HG03460 (cell line): ENCODE results near the gene NKX6-1.

Source experiments
- ATAC-seq: cut with Tn5 transposase; IDR thresholded peaks from one replicate; pipeline ENCODE4 v1.9.1; 2021; ENCODE audit not compliant: unreplicated experiment

Gene NKX6-1

GRCh38 chr4:84498935-84499623 lies at the start of gene NKX6-1:
TSS of gene NKX6-1 (minus strand) at chr4:84499292. CDS start at chr4:84498228, 1,064 bp downstream.
- ATAC-seq = no peak

DNA sequence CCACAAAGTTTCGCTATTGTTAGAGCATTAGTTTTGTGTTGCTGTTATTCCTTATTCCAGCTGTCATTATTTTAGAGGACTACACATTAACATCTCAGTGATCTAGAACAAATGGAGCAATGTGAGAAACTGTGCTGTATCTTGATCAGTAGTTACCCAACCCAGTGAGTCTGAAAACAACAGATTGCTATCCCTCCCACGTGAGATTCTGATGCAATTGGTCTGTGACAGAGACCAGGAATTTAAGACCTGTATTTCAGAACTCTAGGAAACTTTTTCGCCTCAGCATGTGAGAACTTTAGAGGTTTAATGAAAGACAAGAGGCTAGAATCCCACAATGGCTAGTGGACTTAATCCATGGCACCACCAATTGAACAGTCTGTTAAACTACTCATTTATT lies 48.1 kb upstream of the NKX6-1 start:
- ATAC-seq = no peak

DNA sequence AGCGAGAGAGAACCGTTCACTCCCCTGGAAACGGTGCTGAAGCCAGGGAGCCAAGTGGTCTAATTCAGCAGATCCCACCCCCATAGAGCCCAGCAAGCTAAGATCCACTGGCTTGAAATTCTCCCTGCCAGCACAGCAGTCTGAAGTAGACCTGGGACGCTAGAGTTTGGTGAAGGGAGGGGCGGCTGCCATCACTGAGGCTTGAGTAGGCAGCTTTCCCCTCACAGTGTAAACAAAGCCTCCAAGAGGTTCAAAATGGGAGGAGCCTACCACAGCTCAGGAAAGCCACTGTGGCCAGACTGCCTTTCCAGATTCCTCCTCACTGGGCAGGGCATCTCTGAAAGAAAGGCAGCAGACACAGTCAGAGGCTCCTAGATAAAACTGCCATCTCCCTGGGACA lies 46.0 kb upstream of the NKX6-1 start:
- no peak for ATAC-seq

DNA sequence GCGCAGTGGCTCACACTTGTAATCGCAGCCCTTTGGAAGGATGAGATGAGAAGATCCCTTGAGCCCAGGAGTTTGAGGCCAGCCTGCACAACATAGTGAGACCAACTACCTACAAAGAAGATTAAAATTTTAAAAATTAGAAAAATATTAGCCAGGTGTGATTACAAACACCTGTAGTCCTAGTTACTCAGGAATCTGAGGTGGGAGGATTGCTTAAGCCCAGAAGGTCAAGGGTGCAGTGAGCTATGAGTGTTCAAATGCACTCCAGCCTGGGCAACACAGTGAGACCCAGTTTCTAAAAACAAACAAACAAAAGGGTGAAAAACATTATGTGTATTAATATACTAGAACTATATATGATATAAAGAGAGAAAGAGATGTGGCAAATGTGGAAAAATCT lies 36.8 kb upstream of the NKX6-1 start:
- ATAC-seq = no peak

GRCh38 chr4:84531689-84532088 lies 32.6 kb upstream of the NKX6-1 start:
- no peak for ATAC-seq

- no peak for ATAC-seq
These were observed 31.8 kb upstream of the NKX6-1 start for GRCh38 chr4:84530871-84531270.

DNA sequence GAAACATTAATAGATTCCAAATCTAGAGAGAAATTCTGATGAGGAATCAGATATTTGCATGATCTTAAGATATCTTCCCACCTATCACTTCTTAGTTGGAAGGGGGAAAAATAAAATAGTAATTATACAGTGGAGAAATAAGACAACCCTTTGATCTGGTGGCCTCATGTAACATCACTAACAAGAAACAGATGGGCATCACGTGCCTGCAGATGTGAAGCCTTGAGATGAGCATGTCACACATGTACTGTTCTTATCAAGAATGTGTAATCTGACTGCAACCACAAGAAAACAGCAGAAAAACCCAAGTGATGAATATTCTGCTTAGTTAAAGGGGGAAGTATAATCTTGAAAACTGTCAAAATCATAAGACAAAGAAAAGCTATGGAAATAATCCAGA lies 31.4 kb upstream of the NKX6-1 start:
- no peak for ATAC-seq

DNA sequence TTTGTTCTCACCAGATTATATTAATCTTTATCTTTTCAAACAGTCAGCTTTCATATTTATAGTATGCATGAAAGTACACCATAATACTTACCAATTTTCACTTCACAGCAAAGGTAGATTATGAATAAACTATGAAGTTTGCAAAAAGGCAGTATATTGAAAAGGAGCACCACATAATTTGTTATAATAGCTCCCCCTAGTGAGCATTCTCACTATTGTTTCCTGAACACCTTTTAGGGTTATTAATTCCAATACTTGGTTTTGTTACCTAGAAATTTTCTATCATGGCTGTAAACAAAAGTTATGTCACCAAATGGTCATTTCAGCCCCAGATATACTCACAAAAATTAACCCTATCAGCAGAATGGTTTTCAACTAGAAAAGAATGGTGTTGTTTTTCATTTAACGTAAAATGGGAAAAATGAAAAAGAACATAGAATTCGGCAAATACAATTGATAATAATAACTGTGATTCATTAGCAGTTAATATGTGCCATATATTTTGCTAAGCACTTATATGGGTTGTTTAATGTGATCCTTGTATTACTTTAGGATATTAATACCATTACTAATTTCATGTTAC lies 30.2 kb upstream of the NKX6-1 start:
- no peak for ATAC-seq

DNA sequence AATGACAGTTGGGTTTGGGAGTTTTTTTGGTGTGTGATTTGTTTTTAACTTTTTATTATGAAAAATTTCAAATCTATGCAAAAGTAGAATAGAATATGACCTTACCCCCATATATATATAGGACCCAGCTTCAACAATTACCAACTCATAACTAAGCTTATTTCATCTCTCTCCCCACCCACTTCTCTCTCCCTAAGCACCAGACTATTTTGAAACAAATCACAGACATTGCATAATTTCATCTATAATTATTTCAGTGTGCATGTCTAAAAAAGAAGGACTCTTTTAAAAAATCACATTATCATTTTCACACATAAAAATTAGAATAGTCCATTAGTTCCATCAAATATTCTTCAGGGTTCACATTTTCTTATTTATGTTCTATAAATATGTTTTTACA lies 28.3 kb upstream of the NKX6-1 start:
- ATAC-seq = no peak

DNA sequence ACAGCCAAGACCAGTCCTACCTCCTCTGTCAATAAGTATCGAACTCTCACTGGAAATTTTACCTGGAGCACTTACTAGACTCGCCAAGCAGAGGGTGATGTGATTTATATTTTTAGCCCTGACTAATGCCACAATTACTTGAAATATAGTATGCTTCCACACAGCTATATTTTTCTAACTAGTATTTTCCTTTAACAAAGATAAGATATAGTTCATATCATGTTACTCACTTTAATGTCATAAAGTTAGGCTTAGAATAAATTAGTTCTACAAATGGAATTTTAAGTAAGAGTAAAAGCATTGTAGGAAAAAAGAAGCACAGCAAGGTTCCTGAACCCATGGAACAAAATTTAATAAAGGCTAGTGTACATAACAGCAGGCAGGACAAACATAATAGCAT lies 16.0 kb upstream of the NKX6-1 start:
- no peak for ATAC-seq

DNA sequence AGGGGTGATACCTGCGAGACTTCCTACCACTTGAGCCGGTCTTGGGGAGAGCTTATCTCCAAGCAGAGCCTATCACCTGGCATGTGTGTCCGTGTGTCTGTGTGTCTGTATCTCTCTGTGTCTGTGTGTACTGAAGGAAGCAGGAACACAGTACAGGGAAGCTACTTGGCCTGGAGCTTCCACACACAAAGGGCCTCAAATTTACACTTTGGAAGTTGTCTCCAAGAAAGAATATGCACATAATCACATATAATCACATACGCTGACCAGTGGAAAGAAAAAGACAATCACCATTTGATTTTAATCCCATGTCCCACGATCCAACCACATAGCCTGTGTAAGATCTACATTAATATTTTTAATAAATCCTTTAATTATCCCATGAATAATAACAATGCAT lies 13.2 kb upstream of the NKX6-1 start:
- ATAC-seq = no peak

GRCh38 chr4:84511703-84512102 lies 12.6 kb upstream of the NKX6-1 start:
- no peak for ATAC-seq

DNA sequence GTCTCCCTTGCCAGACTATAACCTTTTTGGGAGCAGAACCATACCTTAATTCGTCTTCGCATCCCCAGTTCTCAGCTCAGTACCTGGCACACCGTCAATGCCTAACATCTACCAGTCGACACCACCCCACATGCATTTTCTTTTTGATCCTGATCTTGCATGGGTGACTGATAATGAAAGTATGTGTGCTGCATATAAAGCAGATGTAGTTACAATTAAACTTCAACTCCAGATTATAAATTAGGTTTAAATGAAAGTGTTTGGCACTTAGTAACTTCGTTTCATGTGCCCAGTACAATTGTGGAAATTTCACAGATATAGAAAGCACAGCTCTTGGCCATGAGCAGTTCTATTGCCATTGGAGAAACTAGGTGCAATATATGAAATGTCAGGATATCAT lies 8.8 kb upstream of the NKX6-1 start:
- ATAC-seq = no peak

DNA sequence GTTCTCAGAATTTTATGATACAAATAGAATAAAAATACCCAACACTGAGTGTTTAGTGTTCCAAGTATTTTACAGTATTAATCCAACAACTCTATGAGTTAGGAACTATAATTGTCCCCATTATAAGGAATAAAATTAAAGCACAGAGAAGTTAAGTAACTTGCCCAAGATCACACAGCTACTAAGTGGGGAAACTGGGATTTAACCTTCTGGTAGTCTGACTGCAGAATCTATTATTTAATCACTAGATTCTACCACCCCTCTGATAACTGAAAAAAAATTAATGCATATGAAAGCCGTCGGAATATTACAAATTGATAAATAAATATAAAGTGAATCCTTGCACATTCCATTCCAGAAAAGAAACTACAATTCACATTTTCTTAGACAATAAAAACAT lies 5.7 kb upstream of the NKX6-1 start:
- no peak for ATAC-seq

GRCh38 chr4:84503495-84504437 lies 4.7 kb upstream of the NKX6-1 start:
- ATAC-seq = peak; percentile 91

- no peak for ATAC-seq
These were observed 3.9 kb upstream of the NKX6-1 start for GRCh38 chr4:84502955-84503373.

DNA sequence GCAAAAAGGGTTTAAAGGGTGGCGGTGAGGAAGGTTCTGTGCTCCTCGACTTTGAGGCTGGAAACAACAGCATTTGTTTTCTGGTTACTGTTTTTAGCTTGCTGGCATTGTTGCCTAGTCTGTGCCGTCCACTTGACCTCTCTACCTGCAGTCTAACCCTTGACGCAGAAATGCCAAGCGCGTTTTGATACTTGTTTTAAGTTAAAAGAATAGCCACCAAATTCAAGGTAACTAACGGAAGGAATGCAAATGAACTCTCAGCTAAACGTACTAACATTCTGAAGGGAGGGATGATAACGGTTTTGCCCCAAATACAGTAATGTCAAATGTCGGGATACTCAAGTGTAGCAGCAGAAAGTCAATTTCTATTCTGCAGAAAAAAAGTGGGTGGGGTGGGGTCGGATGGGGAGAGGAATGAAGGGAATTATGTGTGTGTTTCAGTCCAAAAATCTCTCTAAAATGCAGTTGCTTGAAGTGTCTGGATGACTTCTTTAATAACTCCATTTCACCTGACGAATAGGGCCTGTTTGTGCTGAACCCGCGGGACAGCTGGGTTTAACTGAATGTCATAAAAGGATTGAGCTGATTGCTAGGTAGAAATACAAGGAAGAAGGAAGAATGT lies 3.4 kb upstream of the NKX6-1 start:
- no peak for ATAC-seq

- no peak for ATAC-seq
These were observed 2.7 kb upstream of the NKX6-1 start for GRCh38 chr4:84501721-84502267.

DNA sequence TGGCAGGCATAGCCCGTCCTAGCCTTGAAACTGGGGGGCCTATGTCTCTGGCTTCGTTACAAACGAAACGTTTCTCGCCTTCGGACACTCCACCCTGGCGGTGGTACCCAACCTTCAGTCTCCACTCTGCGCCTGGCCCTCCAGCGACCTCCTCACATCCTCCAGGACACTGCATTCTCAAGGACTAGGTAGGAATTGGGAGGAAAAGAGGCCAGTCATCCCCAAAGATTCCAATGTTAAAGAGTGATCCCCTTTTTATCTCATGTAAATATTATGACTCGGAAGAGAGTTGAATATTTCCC lies 2.1 kb upstream of the NKX6-1 start:
- ATAC-seq = no peak

DNA sequence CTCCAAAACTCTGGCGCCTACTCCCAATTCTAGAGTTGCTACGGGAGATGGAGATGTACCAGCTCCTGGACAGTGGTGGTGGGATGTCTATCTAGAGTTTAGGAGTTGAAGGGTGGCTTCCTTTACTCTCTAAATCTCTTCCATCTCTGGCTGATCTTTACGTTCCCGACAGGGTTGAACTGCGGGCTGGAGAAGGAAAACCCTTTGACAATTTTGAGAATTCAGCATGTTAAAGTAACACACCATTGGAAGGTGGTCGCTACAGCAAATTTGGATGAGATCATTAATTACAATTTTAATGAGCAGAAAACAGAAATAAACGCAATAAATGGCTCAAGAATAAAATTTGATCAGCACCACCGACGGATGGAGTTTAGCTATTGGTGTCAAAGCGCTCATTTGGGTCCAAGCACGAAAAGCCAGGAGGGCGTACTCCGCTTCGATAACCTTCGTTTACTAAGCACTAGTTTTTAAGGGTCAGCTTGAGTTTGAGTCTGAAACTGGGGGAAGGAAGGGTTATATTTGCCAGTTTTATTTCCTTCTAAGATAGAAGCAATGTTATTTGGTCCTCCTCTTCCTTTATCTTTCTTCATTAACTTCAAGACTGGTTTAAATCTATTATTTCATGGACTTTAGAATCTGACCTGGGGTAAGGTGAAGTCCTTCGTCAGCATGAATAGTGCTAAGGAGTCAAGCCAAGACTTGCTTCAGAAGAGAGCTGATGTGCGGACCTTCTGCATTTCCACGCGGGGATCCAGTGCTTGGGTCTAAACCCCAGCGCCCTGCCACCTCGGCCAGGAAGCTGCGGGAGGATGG lies 1.5 kb upstream of the NKX6-1 start:
- no peak for ATAC-seq

DNA sequence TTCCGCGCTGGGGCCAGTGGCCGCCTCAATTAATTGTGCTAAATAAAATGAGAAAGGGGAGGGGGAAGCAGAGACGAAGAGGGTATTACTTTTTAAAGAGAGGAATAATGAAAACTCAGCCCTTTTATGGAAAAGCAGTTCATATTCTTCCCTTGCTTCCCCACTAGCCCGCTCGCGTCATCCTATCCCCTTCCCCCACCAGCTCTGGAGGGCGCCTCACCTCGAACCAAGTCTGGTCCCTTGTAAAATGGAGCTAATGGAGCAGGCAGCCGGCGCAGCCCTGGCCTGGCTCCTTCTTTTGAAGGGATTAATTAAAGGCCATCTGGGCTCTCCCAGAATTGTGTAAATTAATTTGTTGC lies 511 bp upstream of the NKX6-1 start:
- no peak for ATAC-seq
